Measurements from ENCODE around the gene KNOP1. TPM values are rescaled to one million over a fixed set of nuclear protein-coding genes. Genes with fewer than 3 reads are reported as not detected.

The KNOP1 gene
- total and polyA plus RNA-seq, 7 experiments from 2014 or later: 6.4 to 20.6 (median 13.4) TPM

- ChIA-PET CTCF (no interaction called here), POLR2A (no interaction called here)
- Histone ChIP-seq H3K36me3 (ENCODE audit: control insufficient read depth in 2 of 3, insufficient read depth in 3 of 3, low read length in 3 of 3) (peaks cover 0 to 16% (median 0%) of the 10 kb centered on the region in 3 experiments), H3K27me3 (ENCODE audit: control insufficient read depth in 2 of 2, insufficient read depth in 2 of 2, low read length in 2 of 2) (no peaks in the 10 kb centered on the region), H3K4me3 (ENCODE audit: low read length) (no peak overlapping the region), H3K27ac (ENCODE audit: low read depth, low read length) (no peak overlapping the region), H3K9me3 (ENCODE audit: control insufficient read depth in 2 of 3, low read length in 3 of 3) (no peaks in the 10 kb centered on the region), H3K4me1 (ENCODE audit: control insufficient read depth in 2 of 2, insufficient read depth in 2 of 2, low read length in 2 of 2) (no peaks in the 10 kb centered on the region)
- DNase-seq (no peak), ATAC-seq (no peak)
- Mint-ChIP-seq H3K27ac (peak overlapping the region in 1 of 9 donors; percentile 55), H3K9me3 (peaks cover 0 to 3% (median 0%) of the 10 kb centered on the region in 11 donors), H3K4me3 (no peak overlapping the region), H3K27me3 (no peaks in the 10 kb centered on the region), H3K36me3 (peaks cover 14 to 67% (median 45%) of the 10 kb centered on the region in 5 donors), H3K4me1 (no peaks in the 10 kb centered on the region)
- intact Hi-C loops (cut with micrococcal nuclease): no loop called here
These were observed 58.5 kb downstream of the KNOP1 start for GRCh38 chr16:19659554-19659953.

- Histone ChIP-seq H3K4me1 (ENCODE audit: control insufficient read depth in 2 of 2, insufficient read depth in 2 of 2, low read length in 2 of 2) (no peaks in the 10 kb centered on the region), H3K4me3 (ENCODE audit: low read length) (no peak overlapping the region), H3K27me3 (ENCODE audit: control insufficient read depth in 2 of 2, insufficient read depth in 2 of 2, low read length in 2 of 2) (no peaks in the 10 kb centered on the region), H3K27ac (ENCODE audit: low read depth, low read length) (no peak overlapping the region), H3K36me3 (ENCODE audit: control insufficient read depth in 2 of 3, insufficient read depth in 3 of 3, low read length in 3 of 3) (peaks cover under 1 to 31% (median 3%) of the 10 kb centered on the region in 3 experiments), H3K9me3 (ENCODE audit: control insufficient read depth in 2 of 3, low read length in 3 of 3) (no peaks in the 10 kb centered on the region)
- Mint-ChIP-seq H3K4me3 (no peak overlapping the region), H3K27me3 (no peaks in the 10 kb centered on the region), H3K4me1 (no peaks in the 10 kb centered on the region), H3K9me3 (peaks cover 0 to 2% (median 0%) of the 10 kb centered on the region in 11 donors), H3K27ac (peak overlapping the region in 1 of 9 donors; percentile 32), H3K36me3 (peaks cover 15 to 74% (median 48%) of the 10 kb centered on the region in 5 donors)
- DNase-seq (no peak), ATAC-seq (no peak)
- intact Hi-C loops (cut with micrococcal nuclease): no loop called here
- ChIA-PET CTCF (no interaction called here), POLR2A (no interaction called here)
These were observed 60.2 kb downstream of the KNOP1 start for GRCh38 chr16:19657831-19658230.

GRCh38 chr16:19655242-19655777 is 62.7 kb downstream of the KNOP1 start:
- Mint-ChIP-seq H3K36me3 (peaks cover 17 to 71% (median 52%) of the 10 kb centered on the region in 5 donors), H3K27ac (peak overlapping the region in 1 of 9 donors; percentile 37), H3K4me1 (peaks cover 0 to 2% (median 0%) of the 10 kb centered on the region in 7 donors), H3K27me3 (no peaks in the 10 kb centered on the region), H3K4me3 (no peak overlapping the region), H3K9me3 (peaks cover 0 to 2% (median 0%) of the 10 kb centered on the region in 11 donors)
- no peak overlapping the region for H3K27ac ChIP-seq (ENCODE audit: low read depth, low read length)
- H3K9me3 ChIP-seq (ENCODE audit: control insufficient read depth in 2 of 3, low read length in 3 of 3): no peaks in the 10 kb centered on the region
- intact Hi-C loops (cut with micrococcal nuclease): no loop called here
- no peaks in the 10 kb centered on the region for H3K27me3 ChIP-seq (ENCODE audit: control insufficient read depth in 2 of 2, insufficient read depth in 2 of 2, low read length in 2 of 2)
- CTCF ChIA-PET: no interaction called here
- POLR2A ChIA-PET: interaction anchor here (0.7 kb wide), 1 partner anchor 40 kb away, joined by 3 read pairs; no protein-coding TSS in a partner anchor
- no peaks in the 10 kb centered on the region for H3K4me1 ChIP-seq (ENCODE audit: control insufficient read depth in 2 of 2, insufficient read depth in 2 of 2, low read length in 2 of 2)
- no peak overlapping the region for H3K4me3 ChIP-seq (ENCODE audit: low read length)
- no peak for ATAC-seq
- DNase-seq: no peak
- H3K36me3 ChIP-seq (ENCODE audit: control insufficient read depth in 2 of 3, insufficient read depth in 3 of 3, low read length in 3 of 3): peaks cover 4 to 39% (median 6%) of the 10 kb centered on the region in 3 experiments

- no peak overlapping the region for H3K4me3 Mint-ChIP-seq
- peaks cover 0 to 2% (median 0%) of the 10 kb centered on the region in 11 donors for H3K9me3 Mint-ChIP-seq
- Histone ChIP-seq H3K4me1 (ENCODE audit: control insufficient read depth in 2 of 2, insufficient read depth in 2 of 2, low read length in 2 of 2) (no peaks in the 10 kb centered on the region), H3K27me3 (ENCODE audit: control insufficient read depth in 2 of 2, insufficient read depth in 2 of 2, low read length in 2 of 2) (no peaks in the 10 kb centered on the region), H3K4me3 (ENCODE audit: low read length) (no peak overlapping the region), H3K27ac (ENCODE audit: low read depth, low read length) (no peak overlapping the region), H3K9me3 (ENCODE audit: control insufficient read depth in 2 of 3, low read length in 3 of 3) (no peaks in the 10 kb centered on the region), H3K36me3 (ENCODE audit: control insufficient read depth in 2 of 3, insufficient read depth in 3 of 3, low read length in 3 of 3) (peaks cover 4 to 39% (median 6%) of the 10 kb centered on the region in 3 experiments)
- no peaks in the 10 kb centered on the region for H3K27me3 Mint-ChIP-seq
- ChIA-PET CTCF (interaction anchor here (0.6 kb wide), 1 partner anchor 1875 kb away, joined by 3 read pairs; no protein-coding TSS in a partner anchor), POLR2A (interaction anchor here (0.6 kb wide), 1 partner anchor 10 kb away, joined by 4 read pairs; no protein-coding TSS in a partner anchor)
- no peak for DNase-seq
- peaks cover 0 to 2% (median 0%) of the 10 kb centered on the region in 7 donors for H3K4me1 Mint-ChIP-seq
- peaks cover 17 to 71% (median 49%) of the 10 kb centered on the region in 5 donors for H3K36me3 Mint-ChIP-seq
- ATAC-seq: no peak
- H3K27ac Mint-ChIP-seq: no peak overlapping the region
- intact Hi-C loops (cut with micrococcal nuclease): no loop called here
These were observed 63.9 kb downstream of the KNOP1 start for GRCh38 chr16:19654147-19654546.

Other genes starting within 250 kb of the KNOP1 start
- 10 to 100 TPM; 16.6 to 27.6 (median 18.8) TPM for gene GDE1, start 196.1 kb downstream of the KNOP1 start, total RNA-seq
- 10 to 100 TPM; 21.1 to 25.7 TPM for gene GDE1, start 196.1 kb downstream of the KNOP1 start, polyA plus RNA-seq
- 10 to 100 TPM; 14.9 to 33.0 (median 18.2) TPM for gene CCP110, start 194.3 kb downstream of the KNOP1 start, total RNA-seq
- 10 to 100 TPM in 1 of 2 donors, 1 to 10 TPM in 1; 9.2 to 11.2 TPM for gene CCP110, start 194.3 kb downstream of the KNOP1 start, polyA plus RNA-seq
- 10 to 100 TPM; 38.6 to 51.1 (median 46.6) TPM for gene VPS35L, start 162.5 kb downstream of the KNOP1 start, total RNA-seq
- 10 to 100 TPM; 45.6 to 52.0 TPM for gene VPS35L, start 162.5 kb downstream of the KNOP1 start, polyA plus RNA-seq
- 1 to 10 TPM in 4 of 5 experiments, under 1 TPM in 1; 0.48 to 4.1 (median 2.6) TPM for gene IQCK, start within 50 bp of the KNOP1 start, total RNA-seq
- gene IQCK, start within 50 bp of the KNOP1 start, polyA plus RNA-seq: 1 to 10 TPM; 3.5 to 5.0 TPM
- gene GPRC5B, start 166.6 kb upstream of the KNOP1 start, total RNA-seq: 1 to 10 TPM in 2 of 5 experiments, under 1 TPM in 3; 0.15 to 5.8 (median 0.40) TPM
- gene GPRC5B, start 166.6 kb upstream of the KNOP1 start, polyA plus RNA-seq: 1 to 10 TPM; 5.4 to 9.8 TPM

Data from naive thymus-derived CD4-positive, alpha-beta T cell (primary cell).